ENCODE data around the gene MAP7D2.

Gene MAP7D2

GRCh38 chrX:20080277-20080676 is 36.4 kb downstream of the MAP7D2 start:
- Mint-ChIP-seq H3K4me1 (ENCODE audit: low read depth in 2 of 2) (no peaks in the 10 kb centered on the region), H3K27ac (no peak overlapping the region), H3K4me3 (no peak overlapping the region), H3K36me3 (ENCODE audit: insufficient read depth) (no peaks in the 10 kb centered on the region), H3K9me3 (no peaks in the 10 kb centered on the region), H3K27me3 (no peaks in the 10 kb centered on the region)
- ATAC-seq (replicated peaks) (no peak), DNase-seq (no peak)

DNA sequence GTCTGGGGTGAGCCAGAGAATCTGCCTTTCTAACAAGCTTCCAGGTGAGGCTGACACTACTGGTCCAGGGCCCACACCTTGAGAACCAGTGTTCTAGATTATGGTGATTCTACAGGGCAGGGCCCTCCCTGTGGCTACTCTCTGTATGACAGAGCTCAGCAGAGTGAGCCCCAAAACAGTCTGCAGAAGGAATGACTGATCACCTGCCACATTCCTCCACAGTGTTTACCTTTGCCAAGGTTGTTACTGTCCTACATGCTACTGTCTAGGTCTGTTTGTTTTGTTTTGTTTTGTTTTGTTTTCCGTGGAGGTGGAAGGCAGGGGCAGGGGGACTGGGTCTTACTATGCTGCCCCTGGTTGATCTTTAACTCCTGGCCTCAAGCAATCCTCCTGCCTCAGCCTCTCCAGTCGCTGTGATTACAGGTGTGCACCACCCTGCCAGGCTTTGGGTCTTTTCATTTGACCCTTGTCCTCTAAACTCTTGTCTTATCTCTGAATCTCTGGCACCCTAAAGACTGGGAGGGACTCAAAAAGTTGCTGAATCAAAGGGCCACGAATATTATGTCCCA is 45.1 kb downstream of the MAP7D2 start:
- ATAC-seq (replicated peaks), result no peak
- no peak overlapping the region for H3K27ac Mint-ChIP-seq
- no peaks in the 10 kb centered on the region for H3K27me3 Mint-ChIP-seq
- no peaks in the 10 kb centered on the region for H3K9me3 Mint-ChIP-seq
- H3K4me3 Mint-ChIP-seq, result no peak overlapping the region
- no peak for DNase-seq
- peaks cover 2% of the 10 kb centered on the region for H3K36me3 Mint-ChIP-seq (ENCODE audit: insufficient read depth)
- no peaks in the 10 kb centered on the region for H3K4me1 Mint-ChIP-seq (ENCODE audit: low read depth in 2 of 2)

- DNase-seq, result no peak
- Mint-ChIP-seq H3K27me3 (no peaks in the 10 kb centered on the region), H3K4me1 (ENCODE audit: low read depth in 2 of 2) (no peaks in the 10 kb centered on the region), H3K9me3 (no peaks in the 10 kb centered on the region), H3K36me3 (ENCODE audit: insufficient read depth) (peaks cover 2% of the 10 kb centered on the region), H3K4me3 (no peak overlapping the region), H3K27ac (no peak overlapping the region)
- ATAC-seq (replicated peaks), result no peak
Observed at GRCh38 chrX:20067709-20068561, 48.8 kb downstream of the MAP7D2 start.

GRCh38 chrX:20066968-20067708 is 49.6 kb downstream of the MAP7D2 start:
- Mint-ChIP-seq H3K4me3 (no peak overlapping the region), H3K9me3 (no peaks in the 10 kb centered on the region), H3K36me3 (ENCODE audit: insufficient read depth) (peaks cover 6% of the 10 kb centered on the region), H3K27ac (no peak overlapping the region), H3K4me1 (ENCODE audit: low read depth in 2 of 2) (no peaks in the 10 kb centered on the region), H3K27me3 (no peaks in the 10 kb centered on the region)
- peak; percentile 50 for ATAC-seq (replicated peaks)
- peak in 1 of 3 experiments; percentile 1 for DNase-seq

DNA sequence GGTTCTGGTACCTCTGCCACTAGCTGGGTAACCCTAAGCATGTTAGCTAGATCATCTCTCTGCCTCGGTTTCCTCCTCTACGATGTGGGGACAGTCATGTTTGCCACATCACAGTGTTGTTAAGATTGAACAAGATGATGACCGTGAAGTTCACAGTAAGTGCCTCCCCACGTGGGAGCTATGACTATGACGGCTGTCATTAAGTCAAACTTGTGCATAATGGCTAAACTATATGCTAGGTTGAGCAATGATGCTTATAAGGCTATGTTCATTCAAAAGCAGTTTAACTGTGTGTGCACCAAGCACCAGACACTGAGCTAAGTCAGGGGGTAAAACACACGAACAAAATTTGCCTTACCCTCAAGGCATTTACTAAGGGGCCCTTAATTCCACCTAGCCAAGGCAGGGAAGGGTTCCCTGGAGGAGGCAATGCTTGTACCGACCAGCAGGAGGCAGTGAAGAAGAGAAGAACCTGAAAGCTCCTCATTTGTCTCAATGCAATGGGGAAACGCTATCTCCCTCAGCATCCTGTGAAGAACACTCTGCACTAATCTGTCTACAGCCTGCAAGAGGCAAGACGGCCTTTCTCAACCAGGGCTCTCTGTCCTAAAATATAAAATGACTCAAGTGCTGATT is 52.9 kb downstream of the MAP7D2 start:
- Mint-ChIP-seq H3K4me3 (no peak overlapping the region), H3K27ac (no peak overlapping the region), H3K9me3 (no peaks in the 10 kb centered on the region), H3K4me1 (ENCODE audit: low read depth in 2 of 2) (peaks cover 2 to 5% of the 10 kb centered on the region in 2 donors), H3K36me3 (ENCODE audit: insufficient read depth) (peaks cover 5% of the 10 kb centered on the region), H3K27me3 (no peaks in the 10 kb centered on the region)
- no peak for ATAC-seq (replicated peaks)
- DNase-seq, result no peak

DNA sequence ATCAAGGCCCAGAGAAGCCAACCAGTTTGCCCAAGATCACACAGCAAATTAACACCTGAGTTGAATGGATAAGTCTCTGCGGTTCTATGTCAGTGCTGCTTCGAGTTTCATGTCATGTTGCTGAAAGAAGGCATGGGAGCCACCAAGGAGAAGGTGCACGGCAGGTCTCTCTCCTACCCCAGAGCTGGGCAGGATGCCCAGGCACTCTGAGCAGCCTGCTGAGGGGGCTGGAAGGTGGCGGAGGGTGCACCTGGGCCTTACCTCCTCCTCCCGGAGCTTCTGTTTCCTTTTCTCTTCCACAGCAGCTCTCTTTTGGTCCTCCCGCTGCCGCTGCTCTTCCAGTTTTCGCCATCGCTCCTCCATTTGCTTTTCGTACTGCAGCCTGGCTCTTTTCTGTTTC is 53.6 kb downstream of the MAP7D2 start:
- peaks cover 5% of the 10 kb centered on the region for H3K36me3 Mint-ChIP-seq (ENCODE audit: insufficient read depth)
- ATAC-seq (replicated peaks) (no peak), DNase-seq (no peak)
- peaks cover 2 to 5% of the 10 kb centered on the region in 2 donors for H3K4me1 Mint-ChIP-seq (ENCODE audit: low read depth in 2 of 2)
- H3K4me3 Mint-ChIP-seq, result no peak overlapping the region
- no peaks in the 10 kb centered on the region for H3K27me3 Mint-ChIP-seq
- no peaks in the 10 kb centered on the region for H3K9me3 Mint-ChIP-seq
- no peak overlapping the region for H3K27ac Mint-ChIP-seq

DNA sequence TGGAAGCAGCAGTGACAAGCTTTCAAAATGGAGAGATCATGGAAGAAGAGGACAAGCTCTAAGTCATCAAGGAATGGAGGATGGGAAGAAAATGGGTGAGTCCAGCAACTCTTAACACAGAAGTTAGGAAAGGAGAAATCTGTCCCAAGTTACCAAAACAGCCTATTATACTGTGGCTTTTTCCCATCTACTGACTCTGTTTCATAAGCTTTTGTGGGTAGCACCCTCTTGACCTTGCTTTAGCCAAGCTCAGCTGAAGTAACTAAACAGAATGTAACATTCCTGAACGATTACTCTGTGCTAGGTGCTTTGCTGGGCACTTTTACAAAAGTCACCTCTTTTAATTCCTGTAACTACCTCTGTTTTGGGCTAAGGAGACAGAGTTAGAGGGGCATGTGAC is 54.9 kb downstream of the MAP7D2 start:
- no peak for DNase-seq
- H3K27me3 Mint-ChIP-seq, result no peaks in the 10 kb centered on the region
- ATAC-seq (replicated peaks), result no peak

GRCh38 chrX:20060961-20061748 is 55.6 kb downstream of the MAP7D2 start:
- Mint-ChIP-seq H3K4me3 (no peak overlapping the region), H3K36me3 (ENCODE audit: insufficient read depth) (peaks cover 5% of the 10 kb centered on the region), H3K9me3 (no peaks in the 10 kb centered on the region), H3K27me3 (no peaks in the 10 kb centered on the region), H3K4me1 (ENCODE audit: low read depth in 2 of 2) (peaks cover 2 to 5% of the 10 kb centered on the region in 2 donors), H3K27ac (no peak overlapping the region)
- DNase-seq, result no peak
- ATAC-seq (replicated peaks), result peak; percentile 43

More for the DNA sequence above, 54.9 kb downstream of the MAP7D2 start:
- Mint-ChIP-seq H3K27ac (no peak overlapping the region), H3K36me3 (ENCODE audit: insufficient read depth) (peaks cover 5% of the 10 kb centered on the region), H3K9me3 (no peaks in the 10 kb centered on the region), H3K4me1 (ENCODE audit: low read depth in 2 of 2) (peaks cover 2 to 5% of the 10 kb centered on the region in 2 donors), H3K4me3 (no peak overlapping the region)

GRCh38 chrX:20059467-20060128 is 57.1 kb downstream of the MAP7D2 start:
- DNase-seq (no peak), ATAC-seq (replicated peaks) (no peak)
- Mint-ChIP-seq H3K4me1 (ENCODE audit: low read depth in 2 of 2) (peaks cover 2 to 5% of the 10 kb centered on the region in 2 donors), H3K27me3 (no peaks in the 10 kb centered on the region), H3K4me3 (no peak overlapping the region), H3K27ac (no peak overlapping the region), H3K36me3 (ENCODE audit: insufficient read depth) (peaks cover 5% of the 10 kb centered on the region), H3K9me3 (no peaks in the 10 kb centered on the region)

- no peaks in the 10 kb centered on the region for H3K9me3 Mint-ChIP-seq
- H3K36me3 Mint-ChIP-seq (ENCODE audit: insufficient read depth), result peaks cover 5% of the 10 kb centered on the region
- H3K4me1 Mint-ChIP-seq (ENCODE audit: low read depth in 2 of 2), result peaks cover 2 to 5% of the 10 kb centered on the region in 2 donors
- no peak overlapping the region for H3K27ac Mint-ChIP-seq
- DNase-seq, result no peak
- H3K27me3 Mint-ChIP-seq, result no peaks in the 10 kb centered on the region
- H3K4me3 Mint-ChIP-seq, result no peak overlapping the region
- no peak for ATAC-seq (replicated peaks)
Observed at GRCh38 chrX:20057479-20057878, 59.2 kb downstream of the MAP7D2 start.

DNA sequence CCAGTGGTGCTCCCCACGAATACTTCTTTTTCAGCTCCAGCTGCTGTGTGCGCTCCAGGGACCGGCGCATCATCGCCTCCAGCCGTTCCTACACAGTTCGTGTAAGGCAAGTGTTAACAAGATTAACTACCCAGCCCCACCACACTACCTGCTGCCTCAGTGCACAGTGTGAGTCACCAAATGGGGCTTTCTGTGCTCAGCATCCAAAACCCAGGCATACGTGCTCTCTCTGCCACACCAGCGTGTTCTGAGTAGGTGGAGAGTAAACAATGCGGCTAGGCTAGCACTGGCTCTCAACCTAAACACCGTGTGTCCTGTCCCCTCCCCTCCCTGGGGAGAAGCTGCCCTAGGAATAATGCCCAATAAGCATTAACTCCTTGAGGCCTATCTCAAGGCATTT is 60.0 kb downstream of the MAP7D2 start:
- Mint-ChIP-seq H3K4me1 (ENCODE audit: low read depth in 2 of 2) (peaks cover 2 to 4% of the 10 kb centered on the region in 2 donors), H3K4me3 (no peak overlapping the region), H3K27me3 (no peaks in the 10 kb centered on the region), H3K9me3 (no peaks in the 10 kb centered on the region), H3K27ac (no peak overlapping the region), H3K36me3 (ENCODE audit: insufficient read depth) (no peaks in the 10 kb centered on the region)
- no peak for ATAC-seq (replicated peaks)
- no peak for DNase-seq

- Mint-ChIP-seq H3K9me3 (no peaks in the 10 kb centered on the region), H3K4me1 (ENCODE audit: low read depth in 2 of 2) (no peaks in the 10 kb centered on the region), H3K4me3 (no peak overlapping the region), H3K27me3 (no peaks in the 10 kb centered on the region), H3K36me3 (ENCODE audit: insufficient read depth) (no peaks in the 10 kb centered on the region), H3K27ac (no peak overlapping the region)
- ATAC-seq (replicated peaks), result no peak
- no peak for DNase-seq
Observed at GRCh38 chrX:20053537-20053936, 63.2 kb downstream of the MAP7D2 start.
